ENCODE measurements around the gene LPCAT2.

The LPCAT2 gene

GRCh38 chr16:55482056-55482455 is 26.8 kb upstream of the LPCAT2 start:
- no peak for DNase-seq

- no peak for DNase-seq
Observed at GRCh38 chr16:55487048-55487803, 21.6 kb upstream of the LPCAT2 start.

DNA sequence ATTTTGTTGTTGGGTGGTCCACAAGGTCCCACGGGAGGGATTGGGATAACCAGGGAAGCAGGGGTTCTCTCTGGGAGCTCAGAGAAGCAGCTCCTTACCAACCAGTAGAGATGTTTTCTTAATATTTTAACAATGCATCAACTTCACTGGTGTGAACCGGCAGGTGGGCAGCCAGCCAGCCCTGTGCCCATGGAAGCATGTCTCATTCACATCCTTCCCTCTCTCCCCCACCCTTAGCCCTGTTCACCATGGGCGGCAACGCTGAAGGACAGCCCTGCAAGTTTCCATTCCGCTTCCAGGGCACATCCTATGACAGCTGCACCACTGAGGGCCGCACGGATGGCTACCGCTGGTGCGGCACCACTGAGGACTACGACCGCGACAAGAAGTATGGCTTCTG is 20.6 kb upstream of the LPCAT2 start:
- no peak for DNase-seq

GRCh38 chr16:55489119-55489955 is 19.5 kb upstream of the LPCAT2 start:
- no peak for DNase-seq

- no peak for DNase-seq
Observed at GRCh38 chr16:55489956-55490265, 19.0 kb upstream of the LPCAT2 start.

- DNase-seq, result no peak
Observed at GRCh38 chr16:55490301-55490700, 18.6 kb upstream of the LPCAT2 start.

DNA sequence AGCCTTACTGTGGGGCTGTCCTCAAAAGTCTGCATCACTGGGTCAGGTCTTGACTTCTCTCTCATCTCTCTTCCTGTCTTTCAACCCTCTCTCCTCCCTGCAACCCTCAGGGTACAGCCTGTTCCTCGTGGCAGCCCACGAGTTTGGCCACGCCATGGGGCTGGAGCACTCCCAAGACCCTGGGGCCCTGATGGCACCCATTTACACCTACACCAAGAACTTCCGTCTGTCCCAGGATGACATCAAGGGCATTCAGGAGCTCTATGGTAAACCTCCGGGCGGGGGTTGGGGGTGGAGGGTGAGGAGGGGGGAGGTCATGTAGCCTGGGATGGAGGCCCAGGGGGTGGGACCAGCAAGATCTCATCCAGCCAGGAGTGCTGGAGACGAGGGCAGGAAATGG is 17.2 kb upstream of the LPCAT2 start:
- DNase-seq, result no peak

- DNase-seq, result no peak
Observed at GRCh38 chr16:55492756-55493380, 16.0 kb upstream of the LPCAT2 start.

DNA sequence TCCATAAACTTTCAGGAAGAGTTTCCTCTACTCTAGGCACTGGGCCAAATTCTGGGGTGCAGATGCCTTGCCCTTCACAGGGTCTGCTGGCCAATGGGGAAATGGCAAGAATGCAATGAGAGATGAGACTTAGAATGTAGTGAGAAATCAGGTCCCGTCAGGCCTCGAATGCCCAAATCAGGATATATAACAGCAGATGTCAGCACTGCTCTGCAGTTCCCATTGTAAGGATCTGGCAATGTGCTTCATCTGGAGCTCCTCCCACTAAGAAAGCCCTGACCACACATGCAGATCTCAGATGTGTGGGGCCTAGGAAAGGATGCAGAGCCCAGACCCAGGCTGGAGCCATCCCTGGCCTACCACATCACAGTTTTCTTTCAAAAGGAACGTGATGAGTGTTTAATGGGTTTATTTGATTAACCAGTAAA is 13.9 kb upstream of the LPCAT2 start:
- DNase-seq, result no peak

DNA sequence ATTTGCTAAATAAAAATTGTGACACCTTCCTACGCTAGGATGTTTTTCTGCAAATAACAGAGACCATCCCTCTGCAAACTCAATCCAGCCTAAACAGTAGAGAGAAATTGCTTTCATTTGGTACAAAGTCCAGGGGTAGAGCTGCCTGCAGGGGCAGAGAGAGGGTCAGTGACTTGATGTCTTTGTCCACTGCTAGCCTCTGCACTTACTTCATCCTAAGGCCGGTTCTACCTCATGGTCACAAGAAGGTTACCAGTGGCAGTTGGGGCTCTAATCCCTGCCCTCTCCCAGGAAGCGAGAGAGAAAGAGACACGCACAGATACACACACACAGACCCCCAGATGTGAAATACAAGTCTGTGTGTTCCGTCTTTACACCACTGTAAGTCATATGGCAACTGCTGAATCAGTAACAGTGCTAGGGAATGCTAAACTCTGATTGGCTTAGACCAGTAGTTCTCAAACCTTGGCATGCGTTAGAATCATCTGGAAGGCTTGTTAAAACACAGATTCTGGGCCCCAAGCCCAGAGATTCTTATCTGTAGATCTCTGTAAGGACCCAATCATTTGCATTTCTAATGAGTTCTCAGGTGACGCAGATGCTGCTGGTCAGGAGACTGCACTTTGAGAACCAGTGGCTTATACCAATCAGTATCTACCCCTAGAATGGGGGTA is 13.1 kb upstream of the LPCAT2 start:
- DNase-seq, result no peak

DNA sequence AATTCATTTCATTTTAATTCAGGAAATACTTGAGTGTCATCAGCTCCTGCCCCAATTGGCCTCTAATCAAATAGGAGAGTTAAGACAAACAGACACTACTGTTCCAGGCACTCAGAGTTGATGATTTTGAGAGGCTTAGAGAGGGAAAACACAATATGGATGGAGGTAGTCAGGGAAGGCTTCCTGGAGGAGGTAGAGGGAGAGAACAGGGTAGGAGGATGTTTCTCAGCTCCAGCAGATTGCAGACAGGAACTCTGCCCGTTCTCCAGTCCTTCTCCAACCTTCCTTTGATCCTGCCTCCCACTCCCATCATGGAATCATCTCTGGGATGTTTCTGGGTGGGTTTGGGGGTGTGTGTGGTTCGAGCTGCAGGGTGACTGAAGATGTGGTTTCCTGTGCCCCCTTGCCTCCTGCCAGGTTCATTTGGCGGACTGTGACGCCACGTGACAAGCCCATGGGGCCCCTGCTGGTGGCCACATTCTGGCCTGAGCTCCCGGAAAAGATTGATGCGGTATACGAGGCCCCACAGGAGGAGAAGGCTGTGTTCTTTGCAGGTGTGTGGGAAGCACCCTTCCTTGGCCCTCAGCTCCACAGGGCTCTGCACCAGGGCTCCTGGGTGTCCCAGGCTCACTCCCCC is 12.2 kb upstream of the LPCAT2 start:
- DNase-seq, result no peak

GRCh38 chr16:55497558-55497957 is 11.3 kb upstream of the LPCAT2 start:
- DNase-seq, result no peak

- DNase-seq, result no peak
Observed at GRCh38 chr16:55498101-55498500, 10.8 kb upstream of the LPCAT2 start.

DNA sequence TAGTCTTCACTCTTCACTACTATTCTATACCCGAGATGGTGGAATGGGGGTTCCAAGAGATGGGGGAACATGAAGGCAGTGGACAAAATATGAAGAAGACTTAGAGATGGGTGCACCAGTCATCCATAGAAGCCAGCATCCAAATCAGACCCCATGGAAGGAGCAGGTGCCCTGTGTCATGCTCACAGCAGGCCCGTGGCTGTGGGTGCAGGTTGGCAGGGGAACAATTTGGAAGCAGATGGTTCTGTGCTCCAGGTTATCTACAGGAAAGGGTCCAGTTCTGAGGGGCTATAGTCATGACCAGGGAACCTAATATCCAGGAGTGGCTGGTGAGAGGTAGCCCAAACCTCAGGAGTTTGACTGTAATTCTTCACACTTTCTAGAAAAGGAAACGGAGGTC is 9.6 kb upstream of the LPCAT2 start:
- no peak for DNase-seq

- DNase-seq, result no peak
Observed at GRCh38 chr16:55499951-55500529, 8.8 kb upstream of the LPCAT2 start.

- no peak for DNase-seq
Observed at GRCh38 chr16:55500530-55501011, 8.3 kb upstream of the LPCAT2 start.

- no peak for DNase-seq
Observed at GRCh38 chr16:55501549-55502322, 7.1 kb upstream of the LPCAT2 start.

DNA sequence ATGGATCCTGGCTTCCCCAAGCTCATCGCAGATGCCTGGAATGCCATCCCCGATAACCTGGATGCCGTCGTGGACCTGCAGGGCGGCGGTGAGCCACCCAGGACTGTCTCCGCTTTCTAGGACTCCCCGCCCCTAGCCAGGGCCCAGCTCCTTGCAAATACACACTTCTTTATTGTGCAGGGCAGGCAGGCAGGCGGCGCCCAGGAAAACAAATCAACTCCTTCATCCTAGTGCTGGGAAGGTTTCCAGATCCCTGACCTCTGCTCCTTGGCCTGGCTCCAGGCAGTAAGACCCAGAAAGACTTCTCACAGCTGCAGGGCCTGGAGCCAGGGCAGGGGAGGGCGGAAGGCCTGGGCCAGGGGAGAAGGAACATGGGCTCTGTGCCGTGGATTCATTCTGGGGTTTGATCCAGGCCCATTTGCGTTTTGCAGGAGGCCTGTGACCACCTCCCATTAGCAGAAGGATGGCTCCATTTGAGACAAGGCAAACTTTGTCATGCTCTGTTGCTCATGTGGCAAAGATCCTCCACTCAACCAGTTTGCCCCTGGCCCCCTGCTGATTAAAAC is 6.0 kb upstream of the LPCAT2 start:
- no peak for DNase-seq

DNA sequence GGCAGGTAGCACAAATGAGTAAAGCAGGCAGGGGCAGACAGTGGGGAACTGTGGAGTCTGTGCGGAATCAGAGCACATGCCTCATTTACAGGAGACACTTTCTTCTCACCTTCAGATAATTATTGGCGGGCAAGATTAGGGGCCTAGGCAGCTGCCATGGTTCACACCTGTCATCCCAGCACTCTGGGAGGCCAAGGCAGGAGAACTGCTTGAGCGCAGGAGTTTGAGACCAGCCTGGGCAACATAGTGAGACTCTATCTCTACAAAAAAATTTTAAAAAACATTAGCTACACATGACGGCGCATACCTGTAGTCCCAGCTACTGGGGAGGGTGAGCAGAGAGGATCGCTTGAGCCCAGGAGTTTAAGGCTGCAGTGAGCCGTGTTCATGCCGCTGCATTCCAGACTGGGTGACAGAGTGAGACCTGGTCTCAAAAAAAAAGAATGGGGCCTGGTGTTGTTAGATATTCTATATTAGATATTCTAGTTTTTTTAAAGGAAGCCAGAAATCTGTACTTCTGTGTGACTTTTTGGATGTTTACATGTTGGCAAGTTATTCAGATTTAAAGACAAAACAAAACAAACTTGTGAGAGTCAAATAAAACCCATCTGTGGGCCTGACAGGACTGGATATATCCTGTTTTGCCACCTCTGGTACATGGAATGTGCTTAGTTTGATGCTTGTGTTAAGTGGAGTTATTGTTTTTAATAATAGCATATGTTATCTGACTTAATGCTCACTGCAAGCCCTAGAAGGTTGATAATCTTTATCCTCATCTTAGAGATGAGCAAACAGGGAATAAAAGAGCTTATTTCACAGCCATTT is 4.9 kb upstream of the LPCAT2 start:
- DNase-seq, result no peak

DNA sequence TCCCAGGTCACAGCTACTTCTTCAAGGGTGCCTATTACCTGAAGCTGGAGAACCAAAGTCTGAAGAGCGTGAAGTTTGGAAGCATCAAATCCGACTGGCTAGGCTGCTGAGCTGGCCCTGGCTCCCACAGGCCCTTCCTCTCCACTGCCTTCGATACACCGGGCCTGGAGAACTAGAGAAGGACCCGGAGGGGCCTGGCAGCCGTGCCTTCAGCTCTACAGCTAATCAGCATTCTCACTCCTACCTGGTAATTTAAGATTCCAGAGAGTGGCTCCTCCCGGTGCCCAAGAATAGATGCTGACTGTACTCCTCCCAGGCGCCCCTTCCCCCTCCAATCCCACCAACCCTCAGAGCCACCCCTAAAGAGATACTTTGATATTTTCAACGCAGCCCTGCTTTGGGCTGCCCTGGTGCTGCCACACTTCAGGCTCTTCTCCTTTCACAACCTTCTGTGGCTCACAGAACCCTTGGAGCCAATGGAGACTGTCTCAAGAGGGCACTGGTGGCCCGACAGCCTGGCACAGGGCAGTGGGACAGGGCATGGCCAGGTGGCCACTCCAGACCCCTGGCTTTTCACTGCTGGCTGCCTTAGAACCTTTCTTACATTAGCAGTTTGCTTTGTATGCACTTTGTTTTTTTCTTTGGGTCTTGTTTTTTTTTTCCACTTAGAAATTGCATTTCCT is 3.4 kb upstream of the LPCAT2 start:
- DNase-seq, result no peak
